IMR-90 (cell line): ENCODE results near the gene WDR45B.

Experiments
- MXI1 ChIP-seq: IDR thresholded peaks from 2 replicates; pipeline ENCODE4 v1.6.1; 2012; ENCODE audit warnings: low read depth, mild to moderate bottlenecking, low read length, moderate library complexity, borderline replicate concordance
- RAD21 ChIP-seq: IDR thresholded peaks from 2 replicates; pipeline ENCODE4 v1.6.1; 2012; ENCODE audit warnings: low read length, improper control_type of control experiment
- RCOR1 ChIP-seq: IDR thresholded peaks from 2 replicates; pipeline ENCODE4 v1.6.1; 2012; ENCODE audit warnings: mild to moderate bottlenecking, low read length, improper control_type of control experiment; ENCODE audit not compliant: insufficient replicate concordance
- TF ChIP-seq, protein P1 (sequence below): conservative IDR thresholded peaks from 2 replicates; pipeline ENCODE4 v1.5.1; 2012; ENCODE audit warnings: mild to moderate bottlenecking, low read depth, low read length, improper control_type of control experiment

DNA sequence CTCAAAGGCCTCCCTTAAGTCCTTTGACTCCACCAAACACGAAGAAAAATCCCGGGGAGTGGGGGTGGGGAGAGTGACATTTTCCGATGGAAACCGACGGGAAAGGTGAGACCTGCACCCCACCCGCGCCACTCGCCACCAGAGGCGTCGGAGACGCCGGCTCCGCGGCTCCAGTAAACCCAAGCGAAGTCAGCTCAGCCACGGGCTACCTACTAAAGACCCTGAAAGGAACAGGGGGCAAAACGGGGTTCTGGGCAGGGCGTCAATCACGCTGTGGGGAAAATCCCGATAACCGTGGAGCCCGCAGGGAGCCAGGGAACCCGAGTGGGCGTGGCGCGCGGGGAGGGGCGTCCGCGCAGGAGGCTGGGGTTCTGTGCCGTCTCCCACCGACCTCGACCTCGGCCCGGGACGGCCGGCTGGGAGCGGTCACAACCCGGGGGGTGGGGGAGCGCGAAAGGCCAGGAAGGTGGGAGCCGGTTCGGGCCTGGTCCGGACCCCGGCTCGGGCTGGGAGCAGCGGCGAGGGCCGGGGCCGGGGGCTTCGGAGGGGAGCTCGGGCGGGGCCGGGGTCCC is 565 bp downstream of the WDR45B start:
- TF ChIP-seq MXI1 (no peak), RAD21 (no peak), RCOR1 (no peak)
- TF ChIP-seq, protein P1, sequence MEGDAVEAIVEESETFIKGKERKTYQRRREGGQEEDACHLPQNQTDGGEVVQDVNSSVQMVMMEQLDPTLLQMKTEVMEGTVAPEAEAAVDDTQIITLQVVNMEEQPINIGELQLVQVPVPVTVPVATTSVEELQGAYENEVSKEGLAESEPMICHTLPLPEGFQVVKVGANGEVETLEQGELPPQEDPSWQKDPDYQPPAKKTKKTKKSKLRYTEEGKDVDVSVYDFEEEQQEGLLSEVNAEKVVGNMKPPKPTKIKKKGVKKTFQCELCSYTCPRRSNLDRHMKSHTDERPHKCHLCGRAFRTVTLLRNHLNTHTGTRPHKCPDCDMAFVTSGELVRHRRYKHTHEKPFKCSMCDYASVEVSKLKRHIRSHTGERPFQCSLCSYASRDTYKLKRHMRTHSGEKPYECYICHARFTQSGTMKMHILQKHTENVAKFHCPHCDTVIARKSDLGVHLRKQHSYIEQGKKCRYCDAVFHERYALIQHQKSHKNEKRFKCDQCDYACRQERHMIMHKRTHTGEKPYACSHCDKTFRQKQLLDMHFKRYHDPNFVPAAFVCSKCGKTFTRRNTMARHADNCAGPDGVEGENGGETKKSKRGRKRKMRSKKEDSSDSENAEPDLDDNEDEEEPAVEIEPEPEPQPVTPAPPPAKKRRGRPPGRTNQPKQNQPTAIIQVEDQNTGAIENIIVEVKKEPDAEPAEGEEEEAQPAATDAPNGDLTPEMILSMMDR = no peak
